Stimulated activated memory B cell treated with anti-CD40 and anti-IgM and Interleukin-4, amounts not matched to agents 10 μg/mL and 1 μg/mL and 100 μg/mL, for 72 hours (primary cell): ENCODE measurements around the gene SYDE2.
"Not testable (repeated sequence)": the region's sequence is repeated elsewhere in the genome, so short reads cannot be mapped to it uniquely, and the experiment has no call there.

Experiments
- ATAC-seq: fragments of 150-1000 bp; cut with Tn5 transposase; 2 replicates; pipeline ENCODE4 v1.10.0; 2021
- H3K27ac Mint-ChIP-seq: one replicate; pipeline ENCODE4 v1.8.0; 2022; ENCODE audit warnings: mild to moderate bottlenecking, mixed read lengths
- H3K27me3 Mint-ChIP-seq: one replicate; pipeline ENCODE4 v1.8.0; 2022; ENCODE audit warnings: mixed read lengths
- H3K36me3 Mint-ChIP-seq: one replicate; pipeline ENCODE4 v1.8.0; 2022; ENCODE audit warnings: mixed read lengths
- H3K4me1 Mint-ChIP-seq: one replicate; pipeline ENCODE4 v1.8.0; 2022; ENCODE audit warnings: mixed read lengths
- H3K4me3 Mint-ChIP-seq: one replicate; pipeline ENCODE4 v1.8.0; 2022; ENCODE audit warnings: mild to moderate bottlenecking, moderate library complexity, mixed read lengths
- H3K9me3 Mint-ChIP-seq: one replicate; pipeline ENCODE4 v1.8.0; 2022; ENCODE audit warnings: mixed read lengths

The SYDE2 gene

DNA sequence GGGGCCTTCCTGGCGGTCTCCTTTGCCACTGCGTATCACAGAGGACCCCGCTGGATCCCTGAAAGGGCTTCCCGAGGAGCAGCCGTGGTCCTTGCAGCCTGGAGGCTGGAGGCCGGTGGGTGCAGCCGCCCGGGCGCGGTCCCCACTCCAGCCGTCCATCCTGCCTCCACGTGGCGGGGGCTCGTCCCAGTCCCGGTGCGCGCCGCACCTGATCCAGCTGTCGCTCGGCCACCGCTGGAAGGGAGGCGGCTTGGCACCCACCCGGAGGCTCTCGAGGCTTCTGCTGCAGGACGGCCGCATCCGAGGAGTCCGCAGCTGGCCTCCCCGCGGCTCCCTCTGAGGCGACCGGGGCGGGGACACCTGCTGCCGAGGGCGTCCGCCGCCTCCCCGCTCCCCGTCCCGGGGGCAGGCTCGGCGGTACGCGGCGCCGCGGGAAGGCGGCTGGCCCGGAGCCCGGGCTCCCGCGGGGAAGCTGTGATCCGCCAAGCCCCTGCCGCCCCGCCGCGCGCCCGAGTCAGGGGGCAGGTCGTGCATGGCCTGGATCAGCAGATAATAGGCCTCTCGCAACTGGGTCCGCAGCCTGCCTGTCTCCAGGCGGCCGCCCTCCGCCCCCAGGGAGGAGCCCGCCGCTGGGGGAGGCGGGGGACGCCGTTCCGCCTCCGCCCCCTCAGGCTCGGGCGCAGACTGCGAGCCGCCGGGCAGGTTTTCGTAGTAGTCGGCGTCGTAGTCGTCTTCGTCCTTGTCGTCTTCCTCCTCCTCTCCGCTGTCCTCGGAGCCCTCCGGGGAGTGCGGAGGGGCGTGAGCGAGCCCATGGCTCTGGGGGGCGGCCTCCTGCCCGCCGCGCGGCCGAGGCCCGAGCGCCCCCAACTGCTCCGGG is at the start of gene SYDE2:
TSS of gene SYDE2 (minus strand) at position 554 of the 877 bp plus-strand sequence. CDS start at position 534, 20 bp downstream.
- peak; percentile 91 for ATAC-seq
- Mint-ChIP-seq H3K9me3 (no peaks in the 10 kb centered on the region), H3K36me3 (no peaks in the 10 kb centered on the region), H3K4me1 (peaks cover 6% of the 10 kb centered on the region), H3K4me3 (peak within 1 kb of the TSS; percentile 95), H3K27ac (peak within 1 kb of the TSS; percentile 74), H3K27me3 (no peaks in the 10 kb centered on the region)

DNA sequence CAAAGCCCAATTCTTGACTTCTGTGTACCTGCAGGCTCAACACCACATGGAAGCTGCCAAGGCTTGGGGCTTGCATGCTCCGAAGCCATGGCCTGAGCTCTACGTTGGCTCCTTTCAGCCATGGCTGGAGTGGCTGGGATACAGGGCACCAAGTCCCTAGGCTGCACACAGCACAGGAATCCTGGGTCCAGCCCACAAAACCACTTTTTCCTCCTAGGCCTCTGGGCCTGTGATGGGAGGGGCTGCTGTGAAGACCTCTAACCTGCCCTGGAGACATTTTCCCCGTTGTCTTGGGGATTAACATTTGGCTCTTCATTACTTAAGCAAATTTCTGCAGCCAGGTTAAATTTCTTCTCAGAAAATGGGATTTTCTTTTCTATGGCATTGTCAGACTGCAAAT is 48.2 kb upstream of the SYDE2 start:
- peaks cover 12% of the 10 kb centered on the region for H3K4me1 Mint-ChIP-seq
- H3K36me3 Mint-ChIP-seq, result peaks cover 29% of the 10 kb centered on the region
- H3K4me3 Mint-ChIP-seq, H3K9me3 Mint-ChIP-seq, H3K27ac Mint-ChIP-seq, ATAC-seq, H3K27me3 Mint-ChIP-seq: not testable (repeated sequence)

DNA sequence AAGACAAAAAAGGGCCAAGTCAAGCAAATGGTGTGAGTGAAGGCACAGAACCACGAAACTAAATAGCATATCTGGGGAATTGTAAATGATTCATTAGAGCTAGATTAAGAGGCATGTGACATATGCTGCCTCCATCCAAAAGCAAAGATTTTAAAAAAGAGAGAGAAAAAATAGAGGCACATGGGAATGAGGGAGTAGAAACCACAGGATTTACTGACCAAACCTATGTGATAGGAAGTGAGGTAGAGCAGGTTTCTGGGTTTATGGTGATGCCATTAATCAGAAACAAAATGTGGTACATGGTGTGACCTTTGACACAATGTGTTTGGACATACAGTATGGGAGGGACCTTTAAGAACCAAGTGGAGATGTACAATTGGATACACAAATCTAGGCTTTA is 45.1 kb upstream of the SYDE2 start:
- H3K27ac Mint-ChIP-seq, result no peak overlapping the region
- H3K9me3 Mint-ChIP-seq, result peaks cover 5% of the 10 kb centered on the region
- no peaks in the 10 kb centered on the region for H3K27me3 Mint-ChIP-seq
- peaks cover 4% of the 10 kb centered on the region for H3K4me1 Mint-ChIP-seq
- no peak for ATAC-seq
- no peak overlapping the region for H3K4me3 Mint-ChIP-seq
- peaks cover 17% of the 10 kb centered on the region for H3K36me3 Mint-ChIP-seq

- peaks cover 2% of the 10 kb centered on the region for H3K4me1 Mint-ChIP-seq
- H3K27ac Mint-ChIP-seq, result no peak overlapping the region
- no peak overlapping the region for H3K4me3 Mint-ChIP-seq
- peaks cover 5% of the 10 kb centered on the region for H3K9me3 Mint-ChIP-seq
- peaks cover 13% of the 10 kb centered on the region for H3K36me3 Mint-ChIP-seq
- H3K27me3 Mint-ChIP-seq, result no peaks in the 10 kb centered on the region
- no peak for ATAC-seq
Observed at GRCh38 chr1:85245456-85245855, 44.6 kb upstream of the SYDE2 start.

GRCh38 chr1:85244271-85245061 is 43.6 kb upstream of the SYDE2 start:
- Mint-ChIP-seq H3K27ac (no peak overlapping the region), H3K36me3 (peaks cover 3% of the 10 kb centered on the region), H3K4me3 (no peak overlapping the region), H3K4me1 (no peaks in the 10 kb centered on the region), H3K27me3 (no peaks in the 10 kb centered on the region), H3K9me3 (peaks cover 4% of the 10 kb centered on the region)
- ATAC-seq, result no peak

DNA sequence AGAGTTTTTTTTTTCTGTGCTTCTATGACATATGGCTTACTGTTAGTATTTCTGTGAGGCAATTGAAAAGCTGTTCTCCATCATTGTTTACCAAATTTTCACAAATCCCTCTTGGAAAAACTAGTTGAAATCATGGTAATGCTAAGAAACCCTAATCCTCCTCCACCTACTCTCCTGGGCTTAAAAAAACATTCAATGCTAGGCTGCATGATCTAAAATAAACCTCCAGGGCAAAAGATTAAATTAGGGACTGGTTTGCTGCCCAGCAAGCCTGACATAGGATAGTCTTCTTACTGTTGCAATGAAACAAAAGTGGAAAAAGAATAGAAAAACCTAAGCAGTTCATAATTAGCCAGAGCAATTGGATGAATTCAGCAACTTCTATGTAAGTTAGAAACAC is 42.6 kb upstream of the SYDE2 start:
- no peak overlapping the region for H3K4me3 Mint-ChIP-seq
- H3K27ac Mint-ChIP-seq, result no peak overlapping the region
- no peaks in the 10 kb centered on the region for H3K36me3 Mint-ChIP-seq
- no peak for ATAC-seq
- no peaks in the 10 kb centered on the region for H3K27me3 Mint-ChIP-seq
- no peaks in the 10 kb centered on the region for H3K4me1 Mint-ChIP-seq
- peaks cover 3% of the 10 kb centered on the region for H3K9me3 Mint-ChIP-seq

DNA sequence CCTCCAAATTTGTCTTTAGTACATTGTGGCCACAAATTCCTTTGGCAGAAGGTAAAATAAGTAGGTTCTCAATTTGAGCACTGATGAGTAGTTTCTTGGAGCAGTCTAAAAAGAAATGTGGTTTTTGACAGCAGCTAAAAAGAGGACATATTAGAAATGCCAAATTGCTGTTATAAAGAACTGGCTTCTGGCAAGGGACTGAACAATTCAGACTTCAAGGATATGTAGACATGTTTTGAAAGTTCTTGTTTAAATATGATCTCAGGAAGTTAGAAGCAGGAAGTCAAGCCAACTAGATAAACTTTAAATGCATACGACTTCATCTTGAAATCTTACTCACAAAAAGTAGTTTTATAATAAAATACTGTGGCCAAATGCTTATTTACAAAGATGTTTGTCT is 39.8 kb upstream of the SYDE2 start:
- H3K27me3 Mint-ChIP-seq, result peaks cover 8% of the 10 kb centered on the region
- H3K4me1 Mint-ChIP-seq, result no peaks in the 10 kb centered on the region
- no peak overlapping the region for H3K27ac Mint-ChIP-seq
- H3K36me3 Mint-ChIP-seq, result no peaks in the 10 kb centered on the region
- H3K9me3 Mint-ChIP-seq, result no peaks in the 10 kb centered on the region
- no peak overlapping the region for H3K4me3 Mint-ChIP-seq
- no peak for ATAC-seq

- no peaks in the 10 kb centered on the region for H3K4me1 Mint-ChIP-seq
- no peak for ATAC-seq
- H3K27ac Mint-ChIP-seq, result no peak overlapping the region
- peaks cover 8% of the 10 kb centered on the region for H3K27me3 Mint-ChIP-seq
- H3K4me3 Mint-ChIP-seq, result no peak overlapping the region
- H3K36me3 Mint-ChIP-seq, result no peaks in the 10 kb centered on the region
- no peaks in the 10 kb centered on the region for H3K9me3 Mint-ChIP-seq
Observed at GRCh38 chr1:85240174-85240601, 39.4 kb upstream of the SYDE2 start.

- no peaks in the 10 kb centered on the region for H3K4me1 Mint-ChIP-seq
- H3K4me3 Mint-ChIP-seq, result no peak overlapping the region
- ATAC-seq, result no peak
- H3K27ac Mint-ChIP-seq, result no peak overlapping the region
- H3K9me3 Mint-ChIP-seq, result no peaks in the 10 kb centered on the region
- H3K36me3 Mint-ChIP-seq, result no peaks in the 10 kb centered on the region
- peaks cover 8% of the 10 kb centered on the region for H3K27me3 Mint-ChIP-seq
Observed at GRCh38 chr1:85237613-85238012, 36.8 kb upstream of the SYDE2 start.

DNA sequence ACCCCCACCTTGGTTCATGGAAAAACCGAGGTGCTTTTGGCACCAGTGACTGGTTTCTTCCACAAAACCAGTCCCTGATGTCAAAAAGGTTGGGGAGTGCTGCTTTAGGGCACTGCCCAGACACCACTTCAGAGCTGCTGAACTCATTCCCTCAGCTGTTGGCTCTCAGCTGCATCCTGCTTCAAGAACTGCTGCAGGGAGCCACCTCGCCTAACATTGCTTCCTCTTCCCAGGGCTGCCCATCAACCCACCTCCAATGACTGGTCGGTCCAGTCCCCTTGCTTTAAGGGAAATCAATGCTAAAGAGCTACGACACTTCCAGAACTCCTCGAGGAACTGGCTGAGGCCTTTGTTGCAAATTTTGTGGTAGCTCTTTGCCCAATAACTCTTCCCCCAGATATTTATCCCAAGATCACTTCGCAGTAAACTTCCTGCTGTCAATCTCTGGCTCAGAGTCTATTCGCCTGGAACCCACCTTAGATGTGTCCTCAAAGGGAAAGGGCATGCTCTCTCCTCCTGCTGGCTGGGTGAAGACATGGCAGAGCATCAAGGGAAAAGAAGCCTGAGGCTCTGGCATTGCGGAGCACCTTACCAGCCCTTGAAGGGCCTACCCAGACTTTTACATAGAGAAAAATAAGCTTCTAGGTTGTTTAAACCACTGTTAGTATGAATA is 29.6 kb upstream of the SYDE2 start:
- no peak overlapping the region for H3K4me3 Mint-ChIP-seq
- no peaks in the 10 kb centered on the region for H3K4me1 Mint-ChIP-seq
- H3K27ac Mint-ChIP-seq, result no peak overlapping the region
- no peaks in the 10 kb centered on the region for H3K36me3 Mint-ChIP-seq
- H3K9me3 Mint-ChIP-seq, result no peaks in the 10 kb centered on the region
- no peak for ATAC-seq
- no peaks in the 10 kb centered on the region for H3K27me3 Mint-ChIP-seq

DNA sequence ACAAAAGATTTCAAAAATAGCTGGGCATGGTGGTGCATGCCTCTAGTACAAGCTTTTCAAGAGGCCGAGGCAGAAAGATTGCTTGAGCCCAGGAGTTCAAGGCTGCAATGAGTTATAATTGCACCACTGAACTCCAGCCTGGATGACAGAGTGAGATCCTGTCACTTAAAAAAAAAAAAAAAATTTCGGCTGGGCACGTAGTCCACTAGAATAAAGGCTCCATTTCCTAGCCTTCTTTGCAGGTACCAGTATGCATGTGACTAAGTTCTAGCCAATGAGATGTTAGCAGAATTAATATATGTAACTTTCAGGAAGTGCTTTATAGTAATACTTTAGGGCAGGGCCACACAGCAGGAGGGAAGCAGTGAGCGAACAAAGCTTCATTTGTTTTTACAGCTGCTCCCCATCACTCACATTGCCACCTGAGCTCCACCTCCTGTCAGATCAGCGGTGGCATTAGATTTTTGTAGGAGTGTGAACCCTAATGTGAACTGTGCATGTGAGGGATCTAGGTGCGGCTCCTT is 28.8 kb upstream of the SYDE2 start:
- no peak overlapping the region for H3K27ac Mint-ChIP-seq
- H3K4me3 Mint-ChIP-seq, result no peak overlapping the region
- no peak for ATAC-seq
- no peaks in the 10 kb centered on the region for H3K9me3 Mint-ChIP-seq
- H3K4me1 Mint-ChIP-seq, result no peaks in the 10 kb centered on the region
- H3K27me3 Mint-ChIP-seq, result no peaks in the 10 kb centered on the region
- H3K36me3 Mint-ChIP-seq, result no peaks in the 10 kb centered on the region

GRCh38 chr1:85228972-85229371 is 28.2 kb upstream of the SYDE2 start:
- Mint-ChIP-seq H3K36me3 (no peaks in the 10 kb centered on the region), H3K9me3 (no peaks in the 10 kb centered on the region), H3K27me3 (no peaks in the 10 kb centered on the region), H3K27ac (no peak overlapping the region), H3K4me3 (no peak overlapping the region), H3K4me1 (no peaks in the 10 kb centered on the region)
- ATAC-seq, result no peak

- Mint-ChIP-seq H3K27ac (no peak overlapping the region), H3K36me3 (no peaks in the 10 kb centered on the region), H3K27me3 (peaks cover 2% of the 10 kb centered on the region), H3K4me3 (no peak overlapping the region), H3K9me3 (no peaks in the 10 kb centered on the region), H3K4me1 (no peaks in the 10 kb centered on the region)
- ATAC-seq, result no peak
Observed at GRCh38 chr1:85225624-85226380, 25.0 kb upstream of the SYDE2 start.

DNA sequence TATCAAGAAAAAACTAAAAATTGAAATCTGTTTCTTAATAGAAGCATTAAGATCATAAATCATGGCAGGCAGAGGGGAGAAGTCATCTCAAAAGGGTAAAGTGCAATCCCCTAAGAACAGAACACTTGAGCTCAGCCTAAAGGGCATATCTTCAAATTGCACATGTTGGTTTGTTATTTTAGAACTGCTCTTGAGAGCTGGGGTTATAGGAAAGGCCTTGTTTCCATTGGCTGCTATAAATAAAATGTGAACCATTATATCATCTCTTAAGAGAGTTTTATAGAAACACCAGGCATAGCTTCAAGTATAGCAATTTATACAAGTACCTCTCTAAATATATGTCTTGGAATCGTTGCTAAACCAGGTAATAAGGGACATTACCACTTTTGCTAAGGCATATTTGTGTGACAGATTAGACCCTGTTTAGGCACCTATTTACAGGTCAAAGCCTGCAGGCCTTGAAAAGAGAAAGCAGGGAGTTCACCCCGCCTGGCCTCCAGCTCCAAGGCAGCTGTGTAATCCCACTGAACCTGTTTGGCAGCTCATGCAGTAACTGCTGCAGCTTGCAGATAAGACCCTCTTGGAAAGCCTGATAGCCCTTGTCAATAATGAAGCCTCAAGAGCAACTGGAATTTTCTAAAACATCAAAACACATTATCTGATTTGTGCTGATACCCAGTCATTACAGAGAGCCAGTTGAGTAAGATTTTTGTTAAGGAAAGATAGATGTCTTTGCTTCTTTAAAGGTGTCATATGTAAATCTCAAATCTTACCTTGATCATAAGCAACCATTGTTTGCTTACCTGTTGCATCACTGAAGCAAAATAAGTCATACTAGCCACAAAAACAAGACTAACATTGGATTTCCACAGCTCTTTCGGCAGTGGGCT is 24.2 kb upstream of the SYDE2 start:
- Mint-ChIP-seq H3K4me1 (no peaks in the 10 kb centered on the region), H3K9me3 (no peaks in the 10 kb centered on the region), H3K27me3 (peaks cover 9% of the 10 kb centered on the region), H3K4me3 (no peak overlapping the region), H3K36me3 (no peaks in the 10 kb centered on the region), H3K27ac (no peak overlapping the region)
- no peak for ATAC-seq
